ENCODE measurements around the gene CIT.

The CIT gene

DNA sequence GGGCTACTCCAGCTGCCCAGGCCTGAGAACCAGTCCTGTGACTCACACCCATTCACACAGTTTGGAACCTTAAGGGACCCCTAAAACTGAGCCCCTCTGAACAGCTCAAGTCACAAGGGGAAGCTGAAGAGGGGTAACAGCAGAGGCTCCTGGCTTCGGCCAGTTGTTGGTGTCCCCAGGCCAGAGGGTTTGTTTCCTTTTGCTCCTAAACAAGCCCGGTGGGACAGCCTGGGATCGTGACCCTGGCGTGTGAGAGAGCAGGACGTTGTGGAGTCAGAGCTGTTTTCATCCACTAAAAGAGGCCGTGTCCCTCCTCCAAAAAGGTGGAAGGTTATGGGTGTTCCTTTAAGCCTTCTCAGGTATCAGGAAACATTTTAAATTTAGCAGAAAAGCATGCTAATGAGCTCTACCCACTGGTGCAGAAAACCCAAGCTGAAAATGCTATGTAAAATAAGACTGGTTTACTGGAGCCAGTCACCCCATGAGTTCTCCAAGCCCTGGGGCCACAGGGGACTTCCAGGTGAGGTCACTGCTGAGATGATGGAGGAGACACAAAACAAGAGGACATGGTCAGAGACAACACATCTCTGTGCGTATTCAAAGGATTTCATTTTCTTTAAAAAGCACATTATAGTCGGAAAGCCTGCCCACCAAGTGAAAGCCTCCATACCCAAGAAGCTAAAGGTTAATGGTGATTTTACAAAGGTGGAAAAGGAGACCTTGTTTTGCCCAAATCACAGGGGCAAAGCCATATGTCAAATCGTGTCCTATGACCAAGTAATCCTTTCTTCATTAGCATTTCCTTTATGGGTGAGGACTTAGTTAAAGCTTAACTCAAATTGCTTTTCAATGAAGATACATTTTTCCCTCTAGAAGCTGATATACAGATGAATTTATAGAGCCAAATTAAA, 195.1 kb downstream of the CIT start:
- Histone ChIP-seq H3K36me3 (peaks cover 49 to 97% (median 78%) of the 10 kb centered on the region in 11 experiments), H3K4me2 (peak overlapping the region in 8 of 11 experiments; percentile 1 to 67 (median 32); a peak in 13 of 22 replicates), H3K27me3 (no peaks in the 10 kb centered on the region), H3K9ac (peak overlapping the region in 4 of 11 experiments; percentile 25 to 56 (median 36); a peak in 5 of 22 replicates), H4K20me1 (peaks cover 0 to 12% (median 0%) of the 10 kb centered on the region in 11 experiments; a peak in 6 of 22 replicates), H3K9me3 (replicated peaks in 1 of 11) (no peaks in the 10 kb centered on the region), H3K4me3 (no peak overlapping the region), H3K4me1 (peaks cover 12 to 25% (median 20%) of the 10 kb centered on the region in 10 experiments), H3K27ac (peak overlapping the region in 10 of 11 experiments; percentile 3 to 68 (median 47); a peak in 17 of 22 replicates)
- TF ChIP-seq Cebpa-rat (IDR thresholded peaks at IDR 0.05) = no peak

DNA sequence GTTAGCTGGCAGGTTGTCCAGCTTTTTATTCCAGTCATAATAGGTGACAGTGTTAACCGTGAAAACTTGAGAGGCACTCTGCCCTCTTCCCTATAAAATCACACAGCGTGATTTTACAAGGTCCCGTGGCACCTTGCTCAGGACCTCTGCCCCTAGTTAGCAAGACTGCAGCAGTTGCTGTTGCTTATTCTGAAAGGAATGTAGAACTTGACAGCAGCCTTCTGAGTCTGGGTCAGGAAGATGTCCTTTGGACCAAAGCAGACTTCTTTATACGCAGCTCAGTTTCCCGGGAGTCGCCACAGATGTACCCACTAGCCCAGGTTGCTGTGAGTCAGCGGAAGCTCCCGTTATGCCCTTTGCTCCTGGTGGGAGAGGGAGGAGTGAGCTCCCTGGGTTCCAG, 196.0 kb downstream of the CIT start:
- TF ChIP-seq Cebpa-rat (IDR thresholded peaks at IDR 0.05) = no peak
- H3K27ac ChIP-seq = no peak overlapping the region

DNA sequence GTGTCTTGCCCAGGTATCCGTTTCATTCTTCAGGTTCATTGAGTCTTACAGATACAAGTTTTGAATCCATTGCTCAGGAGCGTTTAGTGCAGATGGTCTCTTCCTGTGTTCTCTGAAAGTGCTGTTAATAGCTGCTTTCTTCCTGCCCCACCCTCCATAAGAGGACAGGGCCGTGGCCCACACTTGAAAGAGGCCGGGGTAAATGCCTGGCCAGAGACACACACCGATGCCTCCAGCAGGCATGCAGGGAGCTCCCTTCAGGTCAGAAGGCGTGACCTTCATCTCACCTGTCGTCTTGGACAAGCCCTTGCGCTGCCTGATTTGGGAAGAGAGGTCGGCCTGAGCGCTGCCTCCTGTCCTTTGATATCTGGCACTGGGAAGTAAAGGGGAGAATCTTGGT, 197.6 kb downstream of the CIT start:
- H3K36me3 ChIP-seq = peaks cover 74 to 97% (median 84%) of the 10 kb centered on the region in 11 experiments
- no peak for TF ChIP-seq Cebpa-rat (IDR thresholded peaks at IDR 0.05)
- no peaks in the 10 kb centered on the region for H3K9me3 ChIP-seq (replicated peaks in 1 of 11)
- H3K4me2 ChIP-seq = no peak overlapping the region
- no peak overlapping the region for H3K27ac ChIP-seq
- no peaks in the 10 kb centered on the region for H3K27me3 ChIP-seq
- H3K4me1 ChIP-seq = peaks cover 12 to 47% (median 24%) of the 10 kb centered on the region in 10 experiments
- peaks cover 0 to 32% (median 9%) of the 10 kb centered on the region in 11 experiments; a peak in 10 of 22 replicates for H4K20me1 ChIP-seq
- no peak overlapping the region for H3K9ac ChIP-seq
- no peak overlapping the region for H3K4me3 ChIP-seq

More for the DNA sequence above, 196.0 kb downstream of the CIT start:
- Histone ChIP-seq H3K4me2 (no peak overlapping the region), H3K27me3 (no peaks in the 10 kb centered on the region), H3K9me3 (replicated peaks in 1 of 11) (no peaks in the 10 kb centered on the region), H3K36me3 (peaks cover 58 to 97% (median 78%) of the 10 kb centered on the region in 11 experiments), H3K4me3 (no peak overlapping the region), H3K9ac (no peak overlapping the region), H4K20me1 (peaks cover 0 to 18% (median 4%) of the 10 kb centered on the region in 11 experiments; a peak in 7 of 22 replicates), H3K4me1 (peaks cover 12 to 31% (median 21%) of the 10 kb centered on the region in 10 experiments)

DNA sequence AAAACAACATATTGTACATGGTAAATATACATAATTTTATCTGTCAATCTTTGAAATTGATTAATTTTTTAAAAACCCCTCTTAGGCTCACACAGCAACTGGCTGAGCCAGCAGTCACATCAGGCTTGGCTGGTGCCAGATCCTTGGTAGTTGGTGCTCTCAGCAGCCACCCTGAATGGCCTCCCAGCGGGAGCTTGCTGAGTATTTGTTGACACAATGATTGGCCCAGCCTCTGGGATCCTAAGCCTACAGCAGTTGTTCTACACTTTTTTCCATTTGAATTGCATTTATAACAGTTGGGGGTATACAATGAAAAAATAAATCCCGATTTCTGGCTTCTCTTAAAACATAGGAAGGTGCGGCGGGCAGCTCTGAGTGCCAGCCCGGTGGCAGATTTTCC, 198.0 kb downstream of the CIT start:
- Histone ChIP-seq H3K9ac (no peak overlapping the region), H3K27ac (no peak overlapping the region), H4K20me1 (peaks cover 0 to 36% (median 13%) of the 10 kb centered on the region in 11 experiments; a peak in 10 of 22 replicates), H3K4me2 (no peak overlapping the region), H3K4me1 (peaks cover 13 to 51% (median 24%) of the 10 kb centered on the region in 10 experiments), H3K9me3 (replicated peaks in 1 of 11) (no peaks in the 10 kb centered on the region), H3K36me3 (peaks cover 78 to 97% (median 84%) of the 10 kb centered on the region in 11 experiments), H3K27me3 (no peaks in the 10 kb centered on the region), H3K4me3 (no peak overlapping the region)
- TF ChIP-seq Cebpa-rat (IDR thresholded peaks at IDR 0.05) = no peak

DNA sequence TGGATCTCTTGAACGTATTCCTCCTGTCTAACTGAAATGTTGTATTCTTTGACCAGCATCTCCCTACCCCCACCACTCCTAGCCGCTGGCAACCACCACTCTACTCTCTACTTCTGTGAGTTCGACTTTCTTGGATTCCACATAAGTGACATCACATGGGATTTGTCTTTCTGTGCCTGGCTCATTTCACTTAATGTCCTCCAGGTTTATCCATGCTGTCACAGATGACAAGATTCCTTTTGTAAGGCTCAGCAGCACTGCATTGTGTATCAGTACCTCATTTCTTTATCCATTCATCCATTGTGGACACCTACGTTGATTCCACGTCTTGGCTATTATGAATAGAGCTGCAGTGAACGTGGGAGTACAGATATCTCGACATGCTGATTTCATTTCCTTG, 198.7 kb downstream of the CIT start:
- Histone ChIP-seq H4K20me1 (peaks cover 0 to 42% (median 16%) of the 10 kb centered on the region in 11 experiments; a peak in 11 of 22 replicates), H3K4me2 (no peak overlapping the region), H3K9me3 (replicated peaks in 1 of 11) (no peaks in the 10 kb centered on the region), H3K36me3 (peaks cover 84 to 97% (median 89%) of the 10 kb centered on the region in 11 experiments), H3K27ac (no peak overlapping the region), H3K4me1 (peaks cover 14 to 57% (median 27%) of the 10 kb centered on the region in 10 experiments), H3K27me3 (no peaks in the 10 kb centered on the region), H3K4me3 (no peak overlapping the region), H3K9ac (no peak overlapping the region)
- no peak for TF ChIP-seq Cebpa-rat (IDR thresholded peaks at IDR 0.05)

DNA sequence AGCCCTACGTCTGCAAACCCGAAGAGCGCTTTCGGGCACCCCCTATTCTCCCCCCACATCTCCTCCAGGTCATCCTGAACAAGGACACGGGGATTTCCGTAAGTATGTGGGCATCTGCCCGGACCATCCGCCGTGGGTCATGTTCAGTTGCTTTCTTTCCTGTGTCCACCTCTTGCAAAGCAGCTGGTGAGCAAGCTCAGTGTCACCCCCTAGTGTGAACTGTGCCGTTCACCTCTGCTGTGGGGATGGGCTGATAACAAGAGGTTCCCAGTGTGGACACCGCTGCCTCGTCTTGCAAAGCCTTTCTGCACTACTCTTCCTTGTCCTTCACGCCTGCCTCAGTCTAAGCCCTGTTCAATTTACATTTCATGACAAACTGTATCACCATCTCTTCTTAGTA, 200.5 kb downstream of the CIT start:
- H3K27me3 ChIP-seq = no peaks in the 10 kb centered on the region
- peaks cover 0 to 50% (median 26%) of the 10 kb centered on the region in 11 experiments; a peak in 12 of 22 replicates for H4K20me1 ChIP-seq

DNA sequence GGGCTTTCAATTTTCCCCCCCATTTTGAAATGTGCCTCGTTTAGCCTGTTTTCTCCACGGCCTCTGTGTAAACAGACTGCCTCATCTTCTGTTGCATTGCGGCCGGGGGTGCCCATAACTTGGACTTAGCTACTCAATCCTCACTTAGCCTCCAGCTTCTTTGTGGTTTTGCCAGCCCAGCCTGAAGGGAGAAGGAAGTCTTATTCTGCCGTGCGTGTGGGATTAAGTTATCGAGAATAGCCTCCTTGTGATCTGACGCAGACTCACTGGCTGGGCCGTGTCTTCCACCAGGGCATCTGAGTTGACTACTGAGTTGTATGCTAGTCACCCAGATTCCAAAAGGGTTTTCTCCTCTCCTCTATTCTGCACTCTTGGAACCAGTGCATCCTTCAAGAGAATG, 201.1 kb downstream of the CIT start:
- peaks cover 14 to 56% (median 21%) of the 10 kb centered on the region in 10 experiments for H3K4me1 ChIP-seq
- H3K4me2 ChIP-seq = peak overlapping the region in 3 of 11 experiments; percentile 43 to 78 (median 74); a peak in 7 of 22 replicates
- TF ChIP-seq Cebpa-rat (IDR thresholded peaks at IDR 0.05) = no peak
- peaks cover 0 to 50% (median 27%) of the 10 kb centered on the region in 11 experiments; a peak in 14 of 22 replicates for H4K20me1 ChIP-seq
- peaks cover 98 to 100% (median 100%) of the 10 kb centered on the region in 11 experiments for H3K36me3 ChIP-seq
- no peak overlapping the region; a peak in 1 of 22 replicates for H3K27ac ChIP-seq
- H3K9me3 ChIP-seq (replicated peaks in 1 of 11) = no peaks in the 10 kb centered on the region
- no peaks in the 10 kb centered on the region for H3K27me3 ChIP-seq
- no peak overlapping the region for H3K4me3 ChIP-seq
- H3K9ac ChIP-seq = no peak overlapping the region

More for the DNA sequence above, 200.5 kb downstream of the CIT start:
- Histone ChIP-seq H3K4me1 (peaks cover 14 to 55% (median 20%) of the 10 kb centered on the region in 10 experiments), H3K4me3 (no peak overlapping the region), H3K36me3 (peaks cover 98 to 100% (median 100%) of the 10 kb centered on the region in 11 experiments), H3K27ac (no peak overlapping the region), H3K9ac (no peak overlapping the region), H3K4me2 (peak overlapping the region in 3 of 11 experiments; percentile 43 to 78 (median 74); a peak in 6 of 22 replicates), H3K9me3 (replicated peaks in 1 of 11) (no peaks in the 10 kb centered on the region)
- TF ChIP-seq Cebpa-rat (IDR thresholded peaks at IDR 0.05) = no peak

DNA sequence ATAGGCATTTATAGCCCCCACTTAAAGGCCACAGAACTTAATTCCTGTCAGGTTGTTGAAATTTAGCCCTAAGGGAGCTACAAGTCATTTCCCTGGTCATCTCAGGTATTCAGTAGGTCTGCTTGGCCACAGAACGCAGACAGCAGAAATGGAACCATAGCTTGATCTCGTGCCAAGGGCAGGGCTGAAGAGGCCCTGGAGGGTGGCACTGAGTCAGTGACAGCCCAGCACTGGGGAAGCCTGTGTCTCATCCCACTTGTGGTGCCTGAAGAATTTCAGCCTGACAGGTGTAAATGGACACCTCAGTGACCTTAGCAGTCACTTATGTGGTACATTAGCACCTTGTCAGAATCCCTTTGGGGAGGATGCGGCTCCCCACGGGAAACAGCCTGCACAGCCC, 202.6 kb downstream of the CIT start:
- Histone ChIP-seq H3K36me3 (peaks cover 92 to 100% (median 99%) of the 10 kb centered on the region in 11 experiments), H4K20me1 (peaks cover 0 to 51% (median 26%) of the 10 kb centered on the region in 11 experiments; a peak in 11 of 22 replicates), H3K4me2 (peak overlapping the region in 3 of 11 experiments; percentile 3 to 74 (median 43); a peak in 3 of 22 replicates), H3K27ac (peak overlapping the region in 1 of 11 experiments; percentile 12; a peak in 2 of 22 replicates), H3K27me3 (no peaks in the 10 kb centered on the region), H3K9me3 (replicated peaks in 1 of 11) (no peaks in the 10 kb centered on the region), H3K9ac (no peak overlapping the region), H3K4me1 (peaks cover 25 to 71% (median 35%) of the 10 kb centered on the region in 10 experiments), H3K4me3 (no peak overlapping the region)
- TF ChIP-seq Cebpa-rat (IDR thresholded peaks at IDR 0.05) = no peak

DNA sequence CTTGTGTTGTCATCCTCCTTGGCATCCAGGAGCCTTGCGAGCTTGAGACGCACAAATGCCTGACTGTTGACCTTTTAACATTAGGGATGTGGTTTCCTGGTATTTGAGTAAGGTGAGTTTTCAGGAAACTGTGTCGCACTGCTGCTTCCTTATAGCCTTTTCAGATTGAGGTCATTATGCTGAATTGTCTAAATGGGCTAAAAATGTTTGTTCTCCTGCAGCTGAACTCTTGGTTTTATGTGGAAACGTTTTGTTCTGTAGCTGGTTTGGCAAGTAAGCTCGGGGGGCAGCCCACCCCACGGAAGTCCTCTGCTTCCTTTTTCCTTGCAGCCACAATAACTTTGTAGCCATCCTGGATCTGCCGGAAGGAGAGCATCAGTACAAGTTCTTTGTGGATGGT, 203.5 kb downstream of the CIT start:
- Histone ChIP-seq H3K9ac (peak overlapping the region in 2 of 11 experiments; percentile 3 to 32; a peak in 1 of 22 replicates), H3K27me3 (no peaks in the 10 kb centered on the region), H4K20me1 (peaks cover 0 to 51% (median 23%) of the 10 kb centered on the region in 11 experiments; a peak in 10 of 22 replicates), H3K4me2 (peak overlapping the region; percentile 37 to 74 (median 52)), H3K4me1 (peaks cover 35 to 80% (median 44%) of the 10 kb centered on the region in 10 experiments), H3K27ac (peak overlapping the region in 3 of 11 experiments; percentile 1 to 12 (median 6); a peak in 5 of 22 replicates), H3K4me3 (no peak overlapping the region), H3K9me3 (replicated peaks in 1 of 11) (no peaks in the 10 kb centered on the region), H3K36me3 (peaks cover 83 to 93% (median 90%) of the 10 kb centered on the region in 11 experiments)
- TF ChIP-seq Cebpa-rat (IDR thresholded peaks at IDR 0.05) = no peak

Measured in BLaER1 treated with 17β-estradiol and CSF1 and Interleukin-3, amounts not matched to agents 10 nM and 100 nM (cell line).